ENCODE results near the gene FILIP1L. TPM values are rescaled to one million over a fixed set of nuclear protein-coding genes. Genes with fewer than 3 reads are reported as not detected.

FILIP1L gene
- total RNA-seq, 2 donors from 2014 or later = 9.5 to 28.2 TPM

DNA sequence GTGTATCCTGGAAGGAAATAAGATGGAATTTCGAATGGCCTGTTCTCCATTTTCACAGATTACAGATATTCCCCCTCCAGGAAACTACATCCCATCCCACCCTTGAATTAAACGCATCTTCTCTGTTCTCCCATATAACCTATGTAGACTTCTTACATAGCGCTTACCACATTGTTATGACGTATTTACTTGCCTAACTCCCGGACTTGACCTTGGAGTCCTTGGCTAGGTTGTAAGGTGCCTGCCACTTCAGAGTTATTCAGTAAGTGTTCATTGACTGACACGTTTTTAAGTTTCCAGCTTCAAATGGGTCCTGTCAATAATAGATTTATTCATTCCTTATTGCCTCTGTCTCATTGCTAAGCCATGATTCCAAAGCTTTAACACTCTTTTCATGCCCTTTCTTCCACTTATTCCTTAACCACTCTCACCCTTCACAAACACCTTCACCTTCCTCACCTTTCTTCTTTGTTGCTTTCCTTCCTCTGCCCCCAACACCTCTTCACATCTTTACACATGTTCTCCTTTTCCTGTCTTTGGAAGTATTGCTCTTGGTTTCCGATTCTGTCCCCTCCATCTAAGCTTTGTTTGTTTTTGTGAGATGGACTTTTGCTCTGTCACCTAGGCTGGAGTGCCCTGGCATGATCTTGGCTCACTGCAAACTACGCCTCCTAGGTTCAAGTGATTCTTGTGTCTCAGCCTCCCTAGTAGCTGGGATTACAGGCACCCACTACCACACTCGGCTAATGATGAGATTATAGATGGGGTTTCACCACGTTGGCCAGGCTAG is 158.3 kb downstream of the FILIP1L start:
- Histone ChIP-seq H3K27ac (no peak overlapping the region), H3K36me3 (no peaks in the 10 kb centered on the region), H3K27me3 (replicated peaks; ENCODE audit: insufficient read depth) (no peaks in the 10 kb centered on the region), H3K4me1 (replicated peaks) (no peaks in the 10 kb centered on the region), H3K9me3 (no peaks in the 10 kb centered on the region), H3K4me3 (no peak overlapping the region)
- WGBS = 96% methylated on average over 10 of the region's 10 CpGs
- intact Hi-C loops (cut with DNase I) = no loop called here
- TF ChIP-seq, protein P1, sequence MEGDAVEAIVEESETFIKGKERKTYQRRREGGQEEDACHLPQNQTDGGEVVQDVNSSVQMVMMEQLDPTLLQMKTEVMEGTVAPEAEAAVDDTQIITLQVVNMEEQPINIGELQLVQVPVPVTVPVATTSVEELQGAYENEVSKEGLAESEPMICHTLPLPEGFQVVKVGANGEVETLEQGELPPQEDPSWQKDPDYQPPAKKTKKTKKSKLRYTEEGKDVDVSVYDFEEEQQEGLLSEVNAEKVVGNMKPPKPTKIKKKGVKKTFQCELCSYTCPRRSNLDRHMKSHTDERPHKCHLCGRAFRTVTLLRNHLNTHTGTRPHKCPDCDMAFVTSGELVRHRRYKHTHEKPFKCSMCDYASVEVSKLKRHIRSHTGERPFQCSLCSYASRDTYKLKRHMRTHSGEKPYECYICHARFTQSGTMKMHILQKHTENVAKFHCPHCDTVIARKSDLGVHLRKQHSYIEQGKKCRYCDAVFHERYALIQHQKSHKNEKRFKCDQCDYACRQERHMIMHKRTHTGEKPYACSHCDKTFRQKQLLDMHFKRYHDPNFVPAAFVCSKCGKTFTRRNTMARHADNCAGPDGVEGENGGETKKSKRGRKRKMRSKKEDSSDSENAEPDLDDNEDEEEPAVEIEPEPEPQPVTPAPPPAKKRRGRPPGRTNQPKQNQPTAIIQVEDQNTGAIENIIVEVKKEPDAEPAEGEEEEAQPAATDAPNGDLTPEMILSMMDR (IDR thresholded peaks at IDR 0.05) = no peak
- TF ChIP-seq POLR2AphosphoS5 (IDR thresholded peaks at IDR 0.05) (no peak), POLR2A (IDR thresholded peaks at IDR 0.05) (no peak)
- no peak for DNase-seq (ENCODE audit: low spot score)

DNA sequence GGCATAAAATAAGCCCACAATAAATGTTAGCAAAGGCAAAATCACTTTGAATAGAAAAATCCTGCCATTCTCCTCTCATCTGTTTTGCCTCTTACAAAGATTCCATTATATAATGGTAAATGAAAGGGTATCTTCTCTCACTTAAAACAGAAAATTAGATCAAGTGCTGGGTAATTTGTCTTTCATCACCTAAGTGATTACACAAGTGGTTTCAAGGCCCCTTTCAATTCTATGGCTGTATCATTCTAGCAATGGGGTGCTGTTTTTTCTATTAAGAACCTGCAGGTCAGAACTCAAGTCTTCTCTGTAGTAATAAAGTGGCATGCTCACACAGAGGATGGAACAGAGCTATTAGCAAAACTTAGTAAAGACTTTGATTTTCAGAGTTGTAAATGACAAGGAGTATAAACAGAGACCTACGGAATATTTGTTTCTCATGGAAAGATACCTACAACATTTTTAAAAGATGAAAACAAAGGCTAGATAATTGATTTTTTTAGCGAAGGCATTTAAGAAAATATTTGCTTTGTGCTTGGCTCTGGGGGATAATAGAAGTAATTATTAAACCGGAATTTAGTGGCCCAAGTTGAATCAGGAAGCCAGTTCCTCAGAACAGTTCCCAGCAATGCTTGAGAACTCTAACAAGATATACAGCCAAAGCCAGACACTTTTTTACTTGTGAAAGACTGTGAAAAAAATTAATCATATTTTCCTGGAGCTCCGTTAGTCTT is 159.2 kb downstream of the FILIP1L start:
- WGBS = 43% methylated on average over 4 of the region's 4 CpGs

DNA sequence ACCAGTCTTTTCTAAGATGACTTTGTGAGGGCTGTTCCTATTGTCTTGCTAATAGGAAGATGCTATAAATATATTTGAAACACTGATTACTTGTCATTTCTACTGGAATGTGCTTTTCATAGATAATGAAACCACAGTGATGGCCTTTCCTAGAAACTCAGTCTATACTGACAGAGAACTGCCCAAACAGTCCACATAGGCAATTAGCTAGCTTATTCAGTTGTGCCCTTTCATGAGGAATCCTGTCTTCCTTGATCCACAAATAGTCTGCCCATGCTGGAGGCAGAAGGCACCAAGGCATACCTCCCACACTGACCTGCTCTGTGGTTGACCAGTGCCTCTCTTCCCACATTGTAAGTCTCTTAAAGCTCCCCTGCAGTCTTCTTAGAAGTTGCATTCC is 160.7 kb downstream of the FILIP1L start:
- no peak for DNase-seq (ENCODE audit: low spot score)
- TF ChIP-seq POLR2A (IDR thresholded peaks at IDR 0.05) (no peak), POLR2AphosphoS5 (IDR thresholded peaks at IDR 0.05) (no peak)
- TF ChIP-seq, protein P1 (IDR thresholded peaks at IDR 0.05) = no peak
- no peaks in the 10 kb centered on the region for H3K27me3 ChIP-seq (replicated peaks; ENCODE audit: insufficient read depth)
- no peak overlapping the region for H3K27ac ChIP-seq
- H3K9me3 ChIP-seq = no peaks in the 10 kb centered on the region
- H3K4me1 ChIP-seq (replicated peaks) = no peaks in the 10 kb centered on the region
- H3K36me3 ChIP-seq = no peaks in the 10 kb centered on the region
- intact Hi-C loops (cut with DNase I) = no loop called here
- H3K4me3 ChIP-seq = no peak overlapping the region

More for the DNA sequence above, 159.2 kb downstream of the FILIP1L start:
- Histone ChIP-seq H3K27me3 (replicated peaks; ENCODE audit: insufficient read depth) (no peaks in the 10 kb centered on the region), H3K36me3 (no peaks in the 10 kb centered on the region), H3K4me1 (replicated peaks) (no peaks in the 10 kb centered on the region), H3K4me3 (no peak overlapping the region), H3K9me3 (no peaks in the 10 kb centered on the region), H3K27ac (no peak overlapping the region)
- intact Hi-C loops (cut with DNase I) = no loop called here
- no peak for TF ChIP-seq POLR2A (IDR thresholded peaks at IDR 0.05)
- TF ChIP-seq POLR2AphosphoS5 (IDR thresholded peaks at IDR 0.05) = no peak
- TF ChIP-seq, protein P1 (IDR thresholded peaks at IDR 0.05) = no peak
- DNase-seq (ENCODE audit: low spot score) = no peak

DNA sequence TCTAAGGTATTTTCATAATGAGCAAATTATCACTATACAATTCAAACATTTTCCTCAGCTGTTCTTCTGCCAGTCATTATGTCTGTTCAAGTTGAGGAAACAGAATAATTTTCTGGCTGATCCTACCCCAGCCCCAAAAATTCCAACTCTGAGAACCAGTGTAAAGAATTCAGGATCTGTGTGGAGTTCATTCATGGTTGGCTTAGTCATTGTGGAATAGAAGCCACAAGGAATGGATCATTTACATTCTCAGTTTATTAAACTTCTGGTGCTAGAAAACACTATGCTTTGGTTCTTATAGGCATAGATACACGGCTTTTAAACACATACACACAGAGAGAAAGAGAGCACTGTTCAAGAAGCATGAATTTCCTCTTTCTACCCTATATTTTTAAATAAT is 162.0 kb downstream of the FILIP1L start:
- 88% methylated on average over 1 of the region's 1 CpG for WGBS
- no peaks in the 10 kb centered on the region for H3K36me3 ChIP-seq
- no peaks in the 10 kb centered on the region for H3K27me3 ChIP-seq (replicated peaks; ENCODE audit: insufficient read depth)
- intact Hi-C loops (cut with DNase I) = no loop called here
- DNase-seq (ENCODE audit: low spot score) = no peak
- H3K9me3 ChIP-seq = no peaks in the 10 kb centered on the region
- no peaks in the 10 kb centered on the region for H3K4me1 ChIP-seq (replicated peaks)
- TF ChIP-seq, protein P1 (IDR thresholded peaks at IDR 0.05) = no peak
- TF ChIP-seq POLR2AphosphoS5 (IDR thresholded peaks at IDR 0.05) = no peak
- no peak for TF ChIP-seq POLR2A (IDR thresholded peaks at IDR 0.05)
- H3K4me3 ChIP-seq = no peak overlapping the region
- no peak overlapping the region for H3K27ac ChIP-seq
